ENCODE measurements around the gene RFX4. TPM values are rescaled to one million over a fixed set of nuclear protein-coding genes. Genes with fewer than 3 reads are reported as not detected.

The RFX4 gene
- total and polyA plus RNA-seq, 2 donors from 2014 or later = not detected

- no peak overlapping the region for H3K4me3 ChIP-seq (ENCODE audit: low read length in 3 of 3)
- H3K36me3 ChIP-seq (ENCODE audit: control insufficient read depth in 2 of 3, insufficient read depth in 3 of 3, low read length in 3 of 3) = peaks cover 2 to 5% (median 2%) of the 10 kb centered on the region in 3 donors
- no peak for FAIRE-seq
- H3K9ac ChIP-seq (ENCODE audit: low read length in 3 of 3) = no peak overlapping the region
- no peaks in the 10 kb centered on the region for H3K9me3 ChIP-seq (ENCODE audit: control insufficient read depth in 2 of 3, insufficient read depth in 1 of 3, low read length in 3 of 3)
- no peaks in the 10 kb centered on the region for H3K4me1 ChIP-seq (ENCODE audit: control insufficient read depth in 2 of 3, insufficient read depth in 2 of 3, low read depth in 1 of 3, low read length in 3 of 3)
- no peaks in the 10 kb centered on the region for H3K27me3 ChIP-seq (ENCODE audit: control insufficient read depth, insufficient read depth, low read length)
- intact Hi-C loops (cut with DNase I) = no loop called here
- no peak for DNase-seq
- TF ChIP-seq CTCF (IDR thresholded peaks at IDR 0.05; ENCODE audit: borderline replicate concordance, extremely low read depth, insufficient read depth) = no peak
- no peak overlapping the region for H3K27ac ChIP-seq (ENCODE audit: low read depth in 2 of 2, low read length in 2 of 2)
Measured at GRCh38 chr12:106782619-106783018, 199.8 kb downstream of the RFX4 start.

- H3K9me3 ChIP-seq (ENCODE audit: control insufficient read depth in 2 of 3, insufficient read depth in 1 of 3, low read length in 3 of 3) = no peaks in the 10 kb centered on the region
- no peaks in the 10 kb centered on the region for H3K27me3 ChIP-seq (ENCODE audit: control insufficient read depth, insufficient read depth, low read length)
- FAIRE-seq (no peak), DNase-seq (no peak)
- H3K36me3 ChIP-seq (ENCODE audit: control insufficient read depth in 2 of 3, insufficient read depth in 3 of 3, low read length in 3 of 3) = peaks cover 2 to 5% (median 2%) of the 10 kb centered on the region in 3 donors
- H3K27ac ChIP-seq (ENCODE audit: low read depth in 2 of 2, low read length in 2 of 2) = no peak overlapping the region
- TF ChIP-seq CTCF (IDR thresholded peaks at IDR 0.05; ENCODE audit: borderline replicate concordance, extremely low read depth, insufficient read depth) = no peak
- H3K4me1 ChIP-seq (ENCODE audit: control insufficient read depth in 2 of 3, insufficient read depth in 2 of 3, low read depth in 1 of 3, low read length in 3 of 3) = no peaks in the 10 kb centered on the region
- no peak overlapping the region for H3K4me3 ChIP-seq (ENCODE audit: low read length in 3 of 3)
- intact Hi-C loops (cut with DNase I) = no loop called here
- no peak overlapping the region for H3K9ac ChIP-seq (ENCODE audit: low read length in 3 of 3)
Measured at GRCh38 chr12:106783515-106783914, 200.7 kb downstream of the RFX4 start.

GRCh38 chr12:106790020-106790419 is 207.2 kb downstream of the RFX4 start:
- Histone ChIP-seq H3K9me3 (ENCODE audit: control insufficient read depth in 2 of 3, insufficient read depth in 1 of 3, low read length in 3 of 3) (no peaks in the 10 kb centered on the region), H3K4me1 (ENCODE audit: control insufficient read depth in 2 of 3, insufficient read depth in 2 of 3, low read depth in 1 of 3, low read length in 3 of 3) (no peaks in the 10 kb centered on the region), H3K36me3 (ENCODE audit: control insufficient read depth in 2 of 3, insufficient read depth in 3 of 3, low read length in 3 of 3) (peaks cover 0 to 12% (median 4%) of the 10 kb centered on the region in 3 donors), H3K4me3 (ENCODE audit: low read length in 3 of 3) (no peak overlapping the region), H3K27ac (ENCODE audit: low read depth in 2 of 2, low read length in 2 of 2) (no peak overlapping the region), H3K9ac (ENCODE audit: low read length in 3 of 3) (no peak overlapping the region), H3K27me3 (ENCODE audit: control insufficient read depth, insufficient read depth, low read length) (no peaks in the 10 kb centered on the region)
- FAIRE-seq (no peak), DNase-seq (no peak)
- intact Hi-C loops (cut with DNase I) = no loop called here
- peak; percentile 9 for TF ChIP-seq CTCF (IDR thresholded peaks at IDR 0.05; ENCODE audit: borderline replicate concordance, extremely low read depth, insufficient read depth)

- no peaks in the 10 kb centered on the region for H3K27me3 ChIP-seq (ENCODE audit: control insufficient read depth, insufficient read depth, low read length)
- intact Hi-C loops (cut with DNase I) = no loop called here
- no peak overlapping the region for H3K9ac ChIP-seq (ENCODE audit: low read length in 3 of 3)
- H3K4me1 ChIP-seq (ENCODE audit: control insufficient read depth in 2 of 3, insufficient read depth in 2 of 3, low read depth in 1 of 3, low read length in 3 of 3) = no peaks in the 10 kb centered on the region
- no peaks in the 10 kb centered on the region for H3K9me3 ChIP-seq (ENCODE audit: control insufficient read depth in 2 of 3, insufficient read depth in 1 of 3, low read length in 3 of 3)
- H3K36me3 ChIP-seq (ENCODE audit: control insufficient read depth in 2 of 3, insufficient read depth in 3 of 3, low read length in 3 of 3) = peaks cover 0 to 12% (median 4%) of the 10 kb centered on the region in 3 donors
- no peak overlapping the region for H3K4me3 ChIP-seq (ENCODE audit: low read length in 3 of 3)
- DNase-seq = no peak
- no peak for FAIRE-seq
- no peak for TF ChIP-seq CTCF (IDR thresholded peaks at IDR 0.05; ENCODE audit: borderline replicate concordance, extremely low read depth, insufficient read depth)
- H3K27ac ChIP-seq (ENCODE audit: low read depth in 2 of 2, low read length in 2 of 2) = no peak overlapping the region
Measured at GRCh38 chr12:106791531-106791930, 208.7 kb downstream of the RFX4 start.
